HepG2 (cell line): ENCODE data around the gene SNRPN. TPM values are rescaled to one million over a fixed set of nuclear protein-coding genes. Genes with fewer than 3 reads are reported as not detected.
"Not testable (repeated sequence)": the region's sequence is repeated elsewhere in the genome, so short reads cannot be mapped to it uniquely, and the experiment has no call there.

Experiments
- AHDC1 ChIP-seq: sonication (generic); formaldehyde crosslinking; IDR thresholded peaks from 2 replicates; pipeline ENCODE4 v1.5.1; 2020; ENCODE audit warnings: mild to moderate bottlenecking, missing genetic modification reagents, borderline replicate concordance
- CREM ChIP-seq, 2 experiments: sonication (generic) in 1 of 2; formaldehyde crosslinking in 1 of 2; IDR thresholded peaks; 2 replicates each; pipeline versions ENCODE4 v1.4.0 to v1.6.1; 2016 to 2020; ENCODE audit warnings: antibody characterized with exemption in 1 of 2, mild to moderate bottlenecking in 1 of 2, missing genetic modification reagents in 1 of 2
- FOSL2 ChIP-seq: sonication (generic); formaldehyde crosslinking; IDR thresholded peaks from 2 replicates; pipeline ENCODE4 v1.4.0; 2020; ENCODE audit warnings: missing genetic modification reagents
- GATAD2A ChIP-seq: IDR thresholded peaks from 2 replicates; pipeline ENCODE4 v1.6.1; 2016
- LCORL ChIP-seq, 2 experiments: fragments of 450-650 bp in 1 of 2; sonication (generic) in 1 of 2; formaldehyde crosslinking in 1 of 2; IDR thresholded peaks; 2 replicates each; pipeline versions ENCODE4 v1.5.0 to v1.6.1; 2017 to 2020; ENCODE audit warnings: antibody characterized with exemption in 1 of 2, missing genetic modification reagents in 1 of 2
- NCOA2 ChIP-seq: sonication (generic); formaldehyde crosslinking; IDR thresholded peaks from 2 replicates; pipeline ENCODE4 v1.8.0; 2022; ENCODE audit warnings: inconsistent platforms
- PHF21A ChIP-seq: sonication (generic); formaldehyde crosslinking; IDR thresholded peaks from 2 replicates; pipeline ENCODE4 v1.5.0; 2020; ENCODE audit warnings: mild to moderate bottlenecking, missing genetic modification reagents
- RARA ChIP-seq: IDR thresholded peaks from 2 replicates; pipeline ENCODE4 v1.6.1; 2016; ENCODE audit warnings: missing genetic modification reagents, missing compliant biosample characterization
- RXRB ChIP-seq: IDR thresholded peaks from 2 replicates; pipeline ENCODE4 v1.6.1; 2016; ENCODE audit warnings: borderline replicate concordance, missing genetic modification reagents, missing compliant biosample characterization
- TCF7 ChIP-seq: sonication (generic); IDR thresholded peaks from 2 replicates; pipeline ENCODE4 v1.6.1; 2016; ENCODE audit warnings: antibody characterized with exemption, low read depth
- polyA plus RNA-seq, 8 experiments: library from polyadenylated mRNA; depleted of rRNA in 3 of 8; stranded (reverse) in 7 of 8; unstranded in 1 of 8; fragments of >200 nt; fragmentation: Illumina TruSeq in 4 of 8; extraction: Trizol in 4 of 8; gene quantifications; 2 replicates each; pipeline versions ENCODE4 v1.2.1 to v1.2.3, GENCODE V29; 2011 to 2016; ENCODE audit warnings: low read depth in 4 of 8, missing spikeins in 1 of 8, mixed read lengths in 1 of 8; ENCODE audit not compliant: insufficient read depth in 1 of 8
- total RNA-seq, 5 experiments: library from RNA; depleted of rRNA; stranded (reverse); fragments of >200 nt; fragmentation: Illumina TruSeq; extraction: Trizol; gene quantifications; 2 replicates each; pipeline ENCODE4 v1.2.3, GENCODE V29; 2016; ENCODE audit warnings: low read depth in 1 of 5
- TF ChIP-seq, protein P1 (sequence below): sonication (generic); formaldehyde crosslinking; IDR thresholded peaks from 2 replicates; pipeline ENCODE4 v1.5.1; 2020; ENCODE audit warnings: mild to moderate bottlenecking, missing genetic modification reagents, moderate library complexity
- TF ChIP-seq, protein P2 (sequence below), 2 experiments: sonication (generic) in 1 of 2; formaldehyde crosslinking in 1 of 2; IDR thresholded peaks; 2 replicates each; pipeline versions ENCODE4 v1.4.0 to v1.6.1; 2016 to 2020; ENCODE audit warnings: borderline replicate concordance in 1 of 2, low read depth in 1 of 2, mild to moderate bottlenecking in 1 of 2, missing genetic modification reagents in 1 of 2

Gene SNRPN
- total and polyA plus RNA-seq, 2 of the 13 experiments (the other 11 are each of a cell fraction or from before 2014, with no cell fraction given), result 133 to 212 TPM

DNA sequence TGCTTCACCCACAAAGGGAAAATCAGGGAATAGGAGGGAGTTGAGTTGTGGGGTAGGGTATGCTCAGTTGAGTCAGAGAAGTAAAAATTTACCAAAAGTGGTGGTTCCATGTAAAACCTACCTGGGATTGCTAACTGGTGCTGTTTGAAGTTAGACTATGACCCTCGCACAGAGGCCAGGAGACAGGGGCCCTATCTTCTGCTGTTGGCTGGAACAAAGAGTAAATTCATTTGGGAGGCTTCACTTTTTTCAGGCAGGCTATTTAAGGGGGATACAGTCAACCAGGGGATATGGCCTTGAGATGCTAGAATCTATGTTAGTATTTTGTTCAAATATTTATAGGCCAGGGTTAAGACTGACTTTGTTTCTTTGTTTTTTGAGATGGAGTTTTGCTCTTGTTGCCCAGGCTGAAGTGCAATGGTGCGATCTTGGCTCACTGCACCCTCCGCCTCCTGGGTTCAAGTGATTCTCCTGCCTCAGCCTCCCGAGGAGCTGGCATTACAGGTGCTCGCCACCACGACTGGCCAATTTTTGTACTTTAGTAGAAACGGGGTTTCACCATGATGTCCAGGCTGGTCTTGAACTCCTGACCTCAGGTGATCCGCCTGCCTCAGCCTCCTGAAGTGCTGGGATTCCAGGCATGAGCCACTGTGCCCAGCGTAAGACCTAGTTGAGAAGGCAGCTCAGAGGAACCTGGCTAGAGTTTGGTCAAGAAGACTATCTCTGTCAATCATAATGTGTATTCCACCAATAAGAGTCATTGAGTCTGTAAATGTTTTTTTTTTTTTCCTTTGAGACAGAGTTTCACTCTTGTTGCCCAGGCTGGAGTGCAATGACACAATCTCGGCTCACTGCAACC, 22.7 kb upstream of the SNRPN start (continued):
- TF ChIP-seq AHDC1 (CRISPR knock-in tag) (peak; percentile 59; the same call in 1 of the 2 replicates), TCF7 (peak; percentile 72; the same call in 1 of the 2 replicates), RXRB (0 out of 2 replicates have a peak, but pooled peaks have one; percentile 29), FOSL2 (CRISPR knock-in tag) (0 out of 2 replicates have a peak, but pooled peaks have one; percentile 10), LCORL (CRISPR knock-in tag; IDR thresholded peaks at IDR 0.05) (0 out of 2 replicates have a peak, but pooled peaks have one; percentile 38), PHF21A (CRISPR knock-in tag) (peak; percentile 56; the same call in 1 of the 2 replicates), GATAD2A (peak; percentile 45), NCOA2 (CRISPR knock-in tag) (peak; percentile 64), CREM (IDR thresholded peaks at IDR 0.05) (0 out of 2 replicates have a peak, but pooled peaks have one; percentile 22), RARA (peak; percentile 18; the same call in 1 of the 2 replicates)
- TF ChIP-seq, protein P1, sequence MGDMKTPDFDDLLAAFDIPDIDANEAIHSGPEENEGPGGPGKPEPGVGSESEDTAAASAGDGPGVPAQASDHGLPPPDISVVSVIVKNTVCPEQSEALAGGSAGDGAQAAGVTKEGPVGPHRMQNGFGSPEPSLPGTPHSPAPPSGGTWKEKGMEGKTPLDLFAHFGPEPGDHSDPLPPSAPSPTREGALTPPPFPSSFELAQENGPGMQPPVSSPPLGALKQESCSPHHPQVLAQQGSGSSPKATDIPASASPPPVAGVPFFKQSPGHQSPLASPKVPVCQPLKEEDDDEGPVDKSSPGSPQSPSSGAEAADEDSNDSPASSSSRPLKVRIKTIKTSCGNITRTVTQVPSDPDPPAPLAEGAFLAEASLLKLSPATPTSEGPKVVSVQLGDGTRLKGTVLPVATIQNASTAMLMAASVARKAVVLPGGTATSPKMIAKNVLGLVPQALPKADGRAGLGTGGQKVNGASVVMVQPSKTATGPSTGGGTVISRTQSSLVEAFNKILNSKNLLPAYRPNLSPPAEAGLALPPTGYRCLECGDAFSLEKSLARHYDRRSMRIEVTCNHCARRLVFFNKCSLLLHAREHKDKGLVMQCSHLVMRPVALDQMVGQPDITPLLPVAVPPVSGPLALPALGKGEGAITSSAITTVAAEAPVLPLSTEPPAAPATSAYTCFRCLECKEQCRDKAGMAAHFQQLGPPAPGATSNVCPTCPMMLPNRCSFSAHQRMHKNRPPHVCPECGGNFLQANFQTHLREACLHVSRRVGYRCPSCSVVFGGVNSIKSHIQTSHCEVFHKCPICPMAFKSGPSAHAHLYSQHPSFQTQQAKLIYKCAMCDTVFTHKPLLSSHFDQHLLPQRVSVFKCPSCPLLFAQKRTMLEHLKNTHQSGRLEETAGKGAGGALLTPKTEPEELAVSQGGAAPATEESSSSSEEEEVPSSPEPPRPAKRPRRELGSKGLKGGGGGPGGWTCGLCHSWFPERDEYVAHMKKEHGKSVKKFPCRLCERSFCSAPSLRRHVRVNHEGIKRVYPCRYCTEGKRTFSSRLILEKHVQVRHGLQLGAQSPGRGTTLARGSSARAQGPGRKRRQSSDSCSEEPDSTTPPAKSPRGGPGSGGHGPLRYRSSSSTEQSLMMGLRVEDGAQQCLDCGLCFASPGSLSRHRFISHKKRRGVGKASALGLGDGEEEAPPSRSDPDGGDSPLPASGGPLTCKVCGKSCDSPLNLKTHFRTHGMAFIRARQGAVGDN, result peak; percentile 47
- TF ChIP-seq LCORL (IDR thresholded peaks at IDR 0.05); CREM (CRISPR knock-in tag; IDR thresholded peaks at IDR 0.05): not testable (repeated sequence)
- TF ChIP-seq, protein P2, sequence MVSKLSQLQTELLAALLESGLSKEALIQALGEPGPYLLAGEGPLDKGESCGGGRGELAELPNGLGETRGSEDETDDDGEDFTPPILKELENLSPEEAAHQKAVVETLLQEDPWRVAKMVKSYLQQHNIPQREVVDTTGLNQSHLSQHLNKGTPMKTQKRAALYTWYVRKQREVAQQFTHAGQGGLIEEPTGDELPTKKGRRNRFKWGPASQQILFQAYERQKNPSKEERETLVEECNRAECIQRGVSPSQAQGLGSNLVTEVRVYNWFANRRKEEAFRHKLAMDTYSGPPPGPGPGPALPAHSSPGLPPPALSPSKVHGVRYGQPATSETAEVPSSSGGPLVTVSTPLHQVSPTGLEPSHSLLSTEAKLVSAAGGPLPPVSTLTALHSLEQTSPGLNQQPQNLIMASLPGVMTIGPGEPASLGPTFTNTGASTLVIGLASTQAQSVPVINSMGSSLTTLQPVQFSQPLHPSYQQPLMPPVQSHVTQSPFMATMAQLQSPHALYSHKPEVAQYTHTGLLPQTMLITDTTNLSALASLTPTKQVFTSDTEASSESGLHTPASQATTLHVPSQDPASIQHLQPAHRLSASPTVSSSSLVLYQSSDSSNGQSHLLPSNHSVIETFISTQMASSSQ (IDR thresholded peaks at IDR 0.05; ENCODE audit: low read depth), result peak; percentile 40; the same call in 1 of the 2 replicates
- TF ChIP-seq, protein P2 (CRISPR knock-in tag; IDR thresholded peaks at IDR 0.05; ENCODE audit: borderline replicate concordance), result not testable (repeated sequence)
